Activated effector memory CD4-positive, alpha-beta T cell treated with anti-CD3 and anti-CD28 coated beads, Interleukin-2, amount 50 U/mL, for 16 hours (primary cell): ENCODE results near the gene TGFB1I1.
"Not testable (repeated sequence)": the region's sequence is repeated elsewhere in the genome, so short reads cannot be mapped to it uniquely, and the experiment has no call there.

ENCODE experiments used
- DNase-seq: peaks from one replicate; pipeline ENCODE4 v3.0.0-alpha.2; 2020

TGFB1I1 gene

DNA sequence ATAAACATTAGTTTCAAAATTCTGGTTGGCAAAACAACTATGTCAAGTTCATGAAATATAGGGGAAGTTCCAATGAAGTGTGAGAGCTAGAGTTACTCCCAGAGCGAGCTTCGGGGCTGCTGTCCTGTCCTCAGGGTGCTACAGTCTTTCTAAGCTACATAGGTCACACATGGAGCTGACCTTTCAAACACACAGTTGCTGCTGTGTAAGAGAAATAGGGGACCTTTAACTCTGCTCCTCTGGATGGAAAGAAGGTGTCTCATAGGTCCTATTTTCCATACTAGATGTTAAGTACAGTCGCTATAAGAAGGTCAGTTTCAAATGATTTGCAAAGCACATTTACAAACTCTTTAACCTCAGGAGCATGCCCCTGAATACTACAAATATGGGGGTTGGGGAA is 49.4 kb downstream of the TGFB1I1 start:
- no peak for DNase-seq

- DNase-seq: no peak
Observed at GRCh38 chr16:31522071-31522470, 50.1 kb downstream of the TGFB1I1 start.

DNA sequence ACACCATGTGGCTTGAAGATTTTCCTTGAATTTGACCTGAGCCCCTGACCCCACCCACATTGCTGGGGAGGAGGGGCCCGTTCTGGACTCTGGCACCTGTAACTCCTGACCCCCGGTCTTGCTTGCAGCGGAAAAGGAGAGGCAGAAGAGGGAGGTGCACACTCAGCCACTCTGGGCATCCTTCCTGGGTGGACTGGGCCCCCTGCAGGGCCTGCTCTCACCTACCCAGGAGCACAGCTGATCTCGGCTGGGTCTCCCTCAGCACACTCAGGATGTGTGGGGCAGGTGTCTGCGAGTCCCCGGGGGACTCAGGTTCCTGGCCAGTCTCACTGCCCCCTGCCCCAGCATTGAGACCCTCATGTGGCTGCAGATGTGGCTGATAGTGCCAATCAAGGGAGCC is 51.8 kb downstream of the TGFB1I1 start:
- not testable (repeated sequence) for DNase-seq

- no peak for DNase-seq
Observed at GRCh38 chr16:31525113-31525512, 53.2 kb downstream of the TGFB1I1 start.
